K562 (cell line): Measurements from ENCODE around the gene PM20D1.

Source experiments
- POLR2A ChIP-seq: fragments of 450-650 bp; conservative IDR thresholded peaks from 2 replicates; pipeline ENCODE4 v1.6.1; 2016
- TF ChIP-seq, protein P1 (sequence below): fragments of 450-650 bp; IDR thresholded peaks from 2 replicates; pipeline ENCODE4 v1.6.1; 2016; ENCODE audit warnings: antibody characterized with exemption
- TF ChIP-seq, protein P2 (sequence below), 3 experiments: IDR thresholded peaks in 2 of 3; conservative IDR thresholded peaks in 1 of 3; 2 replicates each; pipeline ENCODE4 v1.5.1; 2011 to 2012; ENCODE audit warnings: low read length in 3 of 3, mild to moderate bottlenecking in 3 of 3, control low read depth in 2 of 3, improper control_type of control experiment in 1 of 3, inconsistent platforms in 1 of 3, low read depth in 1 of 3, mixed read lengths in 1 of 3, moderate library complexity in 1 of 3; ENCODE audit not compliant: insufficient read depth in 2 of 3
- TF ChIP-seq, protein P3 (sequence below): sonication (generic); formaldehyde crosslinking; IDR thresholded peaks from 2 replicates; pipeline ENCODE4 v1.8.0; 2023; ENCODE audit warnings: mild to moderate bottlenecking, missing genetic modification reagents

DNA sequence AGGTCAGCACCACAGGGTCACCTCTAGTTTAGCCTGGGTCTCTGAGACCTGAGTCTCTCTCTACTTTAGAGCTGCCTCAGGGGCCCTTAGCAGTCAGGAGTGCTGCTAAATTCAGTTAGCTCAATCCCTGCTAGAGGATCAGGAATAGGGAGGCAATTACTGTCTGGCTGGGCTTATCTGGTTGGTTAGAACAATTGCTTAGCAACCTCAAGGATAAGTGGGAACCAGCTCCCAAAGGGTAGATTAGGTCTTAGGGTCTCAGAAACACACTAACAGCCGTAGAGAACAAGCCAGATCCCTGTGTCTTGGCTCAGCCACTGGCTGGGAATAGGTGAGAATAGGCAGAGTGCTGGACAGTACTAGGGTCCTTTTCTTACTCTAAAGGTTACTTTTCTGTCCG is 7.7 kb downstream of the PM20D1 start:
- TF ChIP-seq, protein P1, sequence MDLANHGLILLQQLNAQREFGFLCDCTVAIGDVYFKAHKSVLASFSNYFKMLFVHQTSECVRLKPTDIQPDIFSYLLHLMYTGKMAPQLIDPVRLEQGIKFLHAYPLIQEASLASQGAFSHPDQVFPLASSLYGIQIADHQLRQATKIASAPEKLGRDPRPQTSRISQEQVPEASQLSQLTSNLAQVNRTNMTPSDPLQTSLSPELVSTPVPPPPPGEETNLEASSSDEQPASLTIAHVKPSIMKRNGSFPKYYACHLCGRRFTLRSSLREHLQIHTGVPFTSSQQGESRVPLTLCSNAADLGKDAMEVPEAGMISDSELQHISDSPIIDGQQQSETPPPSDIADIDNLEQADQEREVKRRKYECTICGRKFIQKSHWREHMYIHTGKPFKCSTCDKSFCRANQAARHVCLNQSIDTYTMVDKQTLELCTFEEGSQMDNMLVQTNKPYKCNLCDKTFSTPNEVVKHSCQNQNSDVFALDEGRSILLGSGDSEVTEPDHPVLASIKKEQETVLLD: no peak
- TF ChIP-seq, protein P2, sequence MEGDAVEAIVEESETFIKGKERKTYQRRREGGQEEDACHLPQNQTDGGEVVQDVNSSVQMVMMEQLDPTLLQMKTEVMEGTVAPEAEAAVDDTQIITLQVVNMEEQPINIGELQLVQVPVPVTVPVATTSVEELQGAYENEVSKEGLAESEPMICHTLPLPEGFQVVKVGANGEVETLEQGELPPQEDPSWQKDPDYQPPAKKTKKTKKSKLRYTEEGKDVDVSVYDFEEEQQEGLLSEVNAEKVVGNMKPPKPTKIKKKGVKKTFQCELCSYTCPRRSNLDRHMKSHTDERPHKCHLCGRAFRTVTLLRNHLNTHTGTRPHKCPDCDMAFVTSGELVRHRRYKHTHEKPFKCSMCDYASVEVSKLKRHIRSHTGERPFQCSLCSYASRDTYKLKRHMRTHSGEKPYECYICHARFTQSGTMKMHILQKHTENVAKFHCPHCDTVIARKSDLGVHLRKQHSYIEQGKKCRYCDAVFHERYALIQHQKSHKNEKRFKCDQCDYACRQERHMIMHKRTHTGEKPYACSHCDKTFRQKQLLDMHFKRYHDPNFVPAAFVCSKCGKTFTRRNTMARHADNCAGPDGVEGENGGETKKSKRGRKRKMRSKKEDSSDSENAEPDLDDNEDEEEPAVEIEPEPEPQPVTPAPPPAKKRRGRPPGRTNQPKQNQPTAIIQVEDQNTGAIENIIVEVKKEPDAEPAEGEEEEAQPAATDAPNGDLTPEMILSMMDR (IDR thresholded peaks at IDR 0.05 in 2 of 3, conservative IDR thresholded peaks at IDR 0.05 in 1 of 3; ENCODE audit: insufficient read depth in 2 of 3, low read depth in 1 of 3, low read length in 3 of 3): no peak
- TF ChIP-seq POLR2A: no peak
- TF ChIP-seq, protein P3, sequence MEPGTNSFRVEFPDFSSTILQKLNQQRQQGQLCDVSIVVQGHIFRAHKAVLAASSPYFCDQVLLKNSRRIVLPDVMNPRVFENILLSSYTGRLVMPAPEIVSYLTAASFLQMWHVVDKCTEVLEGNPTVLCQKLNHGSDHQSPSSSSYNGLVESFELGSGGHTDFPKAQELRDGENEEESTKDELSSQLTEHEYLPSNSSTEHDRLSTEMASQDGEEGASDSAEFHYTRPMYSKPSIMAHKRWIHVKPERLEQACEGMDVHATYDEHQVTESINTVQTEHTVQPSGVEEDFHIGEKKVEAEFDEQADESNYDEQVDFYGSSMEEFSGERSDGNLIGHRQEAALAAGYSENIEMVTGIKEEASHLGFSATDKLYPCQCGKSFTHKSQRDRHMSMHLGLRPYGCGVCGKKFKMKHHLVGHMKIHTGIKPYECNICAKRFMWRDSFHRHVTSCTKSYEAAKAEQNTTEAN (CRISPR knock-in tag): no peak
